Bronchial epithelial cell (primary cell): ENCODE measurements around the gene KRTAP3-2. TPM values are rescaled to one million over a fixed set of nuclear protein-coding genes. Genes with fewer than 3 reads are reported as not detected.
A peak's percentile ranks its signal among the peaks of the same experiment; 100 is the strongest.

ENCODE experiments used
- DNase-seq: peaks from one replicate; pipeline ENCODE4 v3.0.0-alpha.2; 2010; ENCODE audit warnings: low read depth
- FAIRE-seq: peaks from 2 replicates; lab custom pipeline; 2011; peaks lifted over from hg19 to GRCh38; lab: Jason Lieb, UNC
- H3K27me3 ChIP-seq: 2 replicates; pipeline ENCODE4 v1.5.1; 2011; ENCODE audit warnings: low read length; ENCODE audit not compliant: control insufficient read depth, insufficient read depth
- H3K36me3 ChIP-seq: 2 replicates; pipeline ENCODE4 v1.5.1; 2011; ENCODE audit warnings: low read length; ENCODE audit not compliant: control insufficient read depth, insufficient read depth
- H3K4me3 ChIP-seq: 2 replicates; pipeline ENCODE4 v1.5.1; 2011; ENCODE audit warnings: mild to moderate bottlenecking, low read depth, low read length, control low read depth
- total RNA-seq: library from RNA; depleted of rRNA; stranded (reverse); fragments of >200 nt; gene quantifications from 2 replicates; pipeline ENCODE4 v1.2.1, GENCODE V29; 2014
- TF ChIP-seq, protein P1 (sequence below): IDR thresholded peaks from 2 replicates; pipeline ENCODE4 v1.5.1; 2011; ENCODE audit warnings: mild to moderate bottlenecking, moderate library complexity, low read length, control low read depth, inconsistent platforms; ENCODE audit not compliant: insufficient read depth, severe bottlenecking

Gene KRTAP3-2
- total RNA-seq, 1 donor from 2014 or later, result not detected

DNA sequence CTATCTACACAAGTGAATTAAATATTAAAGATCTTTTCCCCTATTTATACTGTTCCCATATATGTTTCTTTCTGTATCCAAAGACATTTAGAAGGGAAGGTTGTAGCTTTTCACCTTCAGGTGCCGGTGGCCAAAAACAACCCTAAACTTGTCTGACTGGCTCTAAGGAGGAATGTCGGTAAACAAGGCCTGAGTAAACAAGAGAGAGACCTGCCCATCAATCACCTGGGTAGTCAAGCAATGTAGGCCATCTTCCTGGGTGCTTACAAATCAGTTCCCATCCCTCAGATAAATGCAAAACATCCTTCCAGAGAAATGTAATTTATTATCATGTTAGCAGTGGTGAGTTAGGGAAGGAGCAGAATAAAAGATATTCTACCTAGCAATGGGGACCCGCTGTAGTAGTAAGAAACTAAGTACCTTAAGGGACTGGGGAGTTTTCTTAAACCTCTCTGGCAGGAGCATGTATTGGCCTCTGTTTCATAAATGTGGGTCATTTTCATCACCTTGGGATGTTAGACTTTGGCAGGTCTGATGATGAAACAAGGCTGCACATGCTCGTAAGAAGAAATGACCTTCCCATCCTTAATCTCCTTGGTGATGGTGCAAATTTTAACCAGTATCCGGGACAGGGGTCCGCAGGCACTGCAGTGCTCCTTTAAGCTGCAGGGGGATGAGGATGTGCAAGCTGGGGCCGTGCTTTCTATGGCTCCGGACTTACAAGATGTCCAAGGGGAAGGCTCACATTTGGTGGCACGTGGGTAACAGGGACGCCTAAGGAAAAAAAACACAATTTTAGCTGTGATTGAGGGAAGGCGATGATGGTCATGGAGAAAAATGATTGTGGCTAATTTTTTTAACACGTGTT lies 41.4 kb downstream of the KRTAP3-2 start:
- Histone ChIP-seq H3K36me3 (no peaks in the 10 kb centered on the region), H3K27me3 (no peaks in the 10 kb centered on the region), H3K4me3 (no peak overlapping the region)
- FAIRE-seq (no peak), DNase-seq (peak; percentile 86)
- TF ChIP-seq, protein P1, sequence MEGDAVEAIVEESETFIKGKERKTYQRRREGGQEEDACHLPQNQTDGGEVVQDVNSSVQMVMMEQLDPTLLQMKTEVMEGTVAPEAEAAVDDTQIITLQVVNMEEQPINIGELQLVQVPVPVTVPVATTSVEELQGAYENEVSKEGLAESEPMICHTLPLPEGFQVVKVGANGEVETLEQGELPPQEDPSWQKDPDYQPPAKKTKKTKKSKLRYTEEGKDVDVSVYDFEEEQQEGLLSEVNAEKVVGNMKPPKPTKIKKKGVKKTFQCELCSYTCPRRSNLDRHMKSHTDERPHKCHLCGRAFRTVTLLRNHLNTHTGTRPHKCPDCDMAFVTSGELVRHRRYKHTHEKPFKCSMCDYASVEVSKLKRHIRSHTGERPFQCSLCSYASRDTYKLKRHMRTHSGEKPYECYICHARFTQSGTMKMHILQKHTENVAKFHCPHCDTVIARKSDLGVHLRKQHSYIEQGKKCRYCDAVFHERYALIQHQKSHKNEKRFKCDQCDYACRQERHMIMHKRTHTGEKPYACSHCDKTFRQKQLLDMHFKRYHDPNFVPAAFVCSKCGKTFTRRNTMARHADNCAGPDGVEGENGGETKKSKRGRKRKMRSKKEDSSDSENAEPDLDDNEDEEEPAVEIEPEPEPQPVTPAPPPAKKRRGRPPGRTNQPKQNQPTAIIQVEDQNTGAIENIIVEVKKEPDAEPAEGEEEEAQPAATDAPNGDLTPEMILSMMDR, result no peak

DNA sequence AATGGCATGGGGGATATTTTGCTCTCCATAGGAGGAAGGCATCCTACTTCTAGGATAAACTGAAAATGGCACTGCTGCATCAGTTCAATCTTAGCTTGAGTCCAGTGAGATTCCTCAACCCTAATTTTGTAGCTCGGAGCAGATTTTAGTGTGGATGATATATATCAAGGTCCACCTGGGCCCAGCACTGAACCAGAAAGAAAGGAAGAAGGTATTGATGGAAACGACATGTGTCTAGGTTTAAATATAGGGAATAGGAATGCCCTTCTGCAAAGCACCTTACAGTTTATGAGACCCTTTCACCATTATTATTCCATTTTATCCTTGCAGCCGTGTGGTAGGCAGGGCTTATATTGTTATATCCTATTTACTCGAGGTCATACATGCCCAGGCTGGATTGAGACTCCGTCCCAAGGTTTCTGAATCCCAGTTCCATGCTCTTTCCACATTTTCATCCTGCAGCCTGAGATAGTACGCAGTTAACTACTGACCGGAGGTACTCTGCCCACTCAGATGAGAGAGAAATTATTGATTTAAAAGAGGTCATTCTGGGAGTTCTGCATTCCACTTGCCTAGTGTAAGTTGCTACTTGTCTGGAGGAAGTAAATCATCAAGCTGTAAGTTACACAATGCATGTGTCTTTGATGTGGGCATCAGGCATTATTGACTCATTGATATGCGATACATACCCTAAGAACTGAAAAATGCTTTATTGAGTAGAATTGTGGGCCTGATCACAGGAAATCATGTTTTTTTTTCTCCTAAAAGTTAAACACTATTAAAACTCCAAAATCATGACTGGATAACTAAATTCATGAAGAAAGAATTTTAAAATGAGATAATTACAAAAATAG lies 43.1 kb downstream of the KRTAP3-2 start:
- DNase-seq (peak; percentile 100), FAIRE-seq (peak; percentile 94)
- no peaks in the 10 kb centered on the region for H3K36me3 ChIP-seq
- H3K4me3 ChIP-seq, result no peak overlapping the region
- TF ChIP-seq, protein P1, result no peak
- no peaks in the 10 kb centered on the region for H3K27me3 ChIP-seq

DNA sequence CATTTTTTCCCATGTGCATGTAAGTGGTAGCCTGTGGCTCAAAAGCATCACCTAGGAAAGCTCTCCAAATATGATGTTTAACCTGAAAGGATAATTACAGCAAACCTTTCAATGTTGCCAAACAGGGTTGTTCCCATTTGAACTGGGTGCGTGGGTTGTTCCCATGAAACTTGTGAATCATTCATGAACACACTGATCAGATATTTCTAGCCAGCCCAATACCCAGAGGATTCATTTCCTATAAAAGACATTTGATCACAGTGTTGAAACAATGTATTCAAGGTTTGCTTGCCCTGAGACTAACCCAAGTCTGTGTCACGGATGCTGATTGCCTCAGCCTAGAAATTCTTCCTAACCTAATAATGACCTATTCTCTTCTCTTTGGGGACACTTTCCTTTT lies 45.8 kb downstream of the KRTAP3-2 start:
- DNase-seq (peak; percentile 100), FAIRE-seq (peak; percentile 99)
- H3K36me3 ChIP-seq, result no peaks in the 10 kb centered on the region
- H3K27me3 ChIP-seq, result no peaks in the 10 kb centered on the region
- no peak overlapping the region for H3K4me3 ChIP-seq
- TF ChIP-seq, protein P1, result no peak

DNA sequence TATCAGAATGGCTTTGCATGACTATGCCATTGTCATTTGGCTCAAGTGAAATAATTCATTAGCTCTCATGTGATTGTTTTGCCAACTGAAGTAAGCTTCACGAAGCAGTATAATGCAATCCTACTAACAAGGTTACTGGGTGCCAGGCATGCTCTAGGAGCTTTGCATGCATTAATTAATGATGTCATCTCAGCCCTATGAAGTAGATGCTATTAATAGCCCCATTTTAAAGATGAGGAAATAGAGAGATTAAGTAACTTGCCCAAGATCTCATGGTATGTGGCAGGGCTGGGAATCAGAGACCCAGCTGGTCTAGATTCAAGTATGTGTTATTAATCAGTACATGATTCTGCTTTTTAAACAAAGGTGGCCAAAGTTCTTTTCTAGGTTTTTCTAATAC lies 47.0 kb downstream of the KRTAP3-2 start:
- DNase-seq (peak; percentile 98), FAIRE-seq (peak; percentile 88)
- H3K36me3 ChIP-seq, result no peaks in the 10 kb centered on the region
- TF ChIP-seq, protein P1, result no peak
- H3K27me3 ChIP-seq, result no peaks in the 10 kb centered on the region
- no peak overlapping the region for H3K4me3 ChIP-seq

DNA sequence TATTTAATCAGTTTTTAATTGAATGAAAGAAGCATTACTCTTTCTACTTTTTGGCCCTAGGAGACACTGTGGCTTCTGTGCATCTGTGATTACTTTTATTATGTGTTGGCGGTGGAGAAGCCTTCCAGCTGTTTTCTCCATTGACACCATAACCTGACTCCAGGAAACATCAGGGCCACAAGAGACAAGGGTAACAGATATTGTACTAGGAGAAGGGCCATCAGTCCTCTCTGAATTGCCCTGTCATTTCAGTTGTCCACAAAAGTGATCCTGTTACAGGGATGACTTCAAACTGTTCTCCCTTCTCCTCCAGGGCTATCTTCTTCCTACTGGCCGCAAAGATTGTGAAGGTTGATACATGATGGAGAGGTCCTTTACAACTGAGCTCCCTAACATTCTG lies 47.6 kb downstream of the KRTAP3-2 start:
- Histone ChIP-seq H3K27me3 (no peaks in the 10 kb centered on the region), H3K4me3 (no peak overlapping the region), H3K36me3 (no peaks in the 10 kb centered on the region)
- TF ChIP-seq, protein P1, result no peak
- FAIRE-seq (peak; percentile 18), DNase-seq (no peak)
